Neural cell (in vitro differentiated cells): ENCODE results near the gene INTS11. TPM values are rescaled to one million over a fixed set of nuclear protein-coding genes. Genes with fewer than 3 reads are reported as not detected.

Experiments
- H2AFZ ChIP-seq: fragments of 200-600, 300-800 bp; sonication (generic), shearing (Covaris generic); 2 replicates; pipeline ENCODE4 v1.6.0; 2014; ENCODE audit warnings: low read depth, mild to moderate bottlenecking, antibody characterized with exemption, low read length, moderate library complexity
- H3F3A ChIP-seq: fragments of 200-600 bp; shearing (Covaris generic); 2 replicates; pipeline ENCODE4 v1.6.1; 2016; ENCODE audit warnings: mild to moderate bottlenecking, moderate library complexity, mixed read lengths, antibody characterized with exemption, low read length; ENCODE audit not compliant: insufficient read depth, poor library complexity, severe bottlenecking
- H3K27ac ChIP-seq: fragments of 200-600, 300-800 bp; sonication (generic), shearing (Covaris generic); 2 replicates; pipeline ENCODE4 v1.5.1; 2014; ENCODE audit warnings: mild to moderate bottlenecking, low read length, moderate library complexity
- H3K27me3 ChIP-seq: fragments of 300-800, 200-600 bp; sonication (generic), shearing (Covaris generic); 2 replicates; pipeline ENCODE4 v1.6.0; 2014; ENCODE audit warnings: mild to moderate bottlenecking, low read depth, low read length, moderate library complexity; ENCODE audit not compliant: insufficient read depth
- H3K36me3 ChIP-seq: fragments of 300-800, 200-600 bp; sonication (generic), shearing (Covaris generic); 2 replicates; pipeline ENCODE4 v1.5.1; 2014; ENCODE audit warnings: mild to moderate bottlenecking, antibody characterized with exemption, low read length, moderate library complexity; ENCODE audit not compliant: insufficient read depth
- H3K4me2 ChIP-seq: fragments of 300-800, 200-600 bp; sonication (generic), shearing (Covaris generic); 2 replicates; pipeline ENCODE4 v1.6.0; 2014; ENCODE audit warnings: mild to moderate bottlenecking, low read length
- H3K4me3 ChIP-seq: fragments of 300-800, 200-600 bp; sonication (generic), shearing (Covaris generic); 2 replicates; pipeline ENCODE4 v1.5.1; 2014; ENCODE audit warnings: mild to moderate bottlenecking, low read length, moderate library complexity
- H3K79me2 ChIP-seq: fragments of 200-600 bp; shearing (Covaris generic); replicated peaks from 2 replicates; pipeline ENCODE4 v1.6.0; 2014; ENCODE audit warnings: mild to moderate bottlenecking, low read length, moderate library complexity; ENCODE audit not compliant: insufficient read depth
- H3K9ac ChIP-seq: fragments of 300-800, 200-600 bp; sonication (generic), shearing (Covaris generic); 2 replicates; pipeline ENCODE4 v1.6.1; 2016; ENCODE audit warnings: mild to moderate bottlenecking, low read length, mixed read lengths
- H3K9me2 ChIP-seq: fragments of 200-600 bp; shearing (Covaris generic); 2 replicates; pipeline ENCODE4 v1.6.1; 2016; ENCODE audit warnings: mild to moderate bottlenecking, low read length, mixed read lengths; ENCODE audit not compliant: insufficient read depth
- H3K9me3 ChIP-seq: fragments of 200-600, 300-800 bp; sonication (generic), shearing (Covaris generic); 2 replicates; pipeline ENCODE4 v1.6.1; 2016; ENCODE audit warnings: mild to moderate bottlenecking, mixed run types, low read length, moderate library complexity, mixed read lengths
- H4K20me1 ChIP-seq: fragments of 200-600 bp; shearing (Covaris generic); 2 replicates; pipeline ENCODE4 v1.6.1; 2016; ENCODE audit warnings: mild to moderate bottlenecking, mixed run types; ENCODE audit not compliant: insufficient read depth
- CTCF ChIP-seq: fragments of 450-650 bp; IDR thresholded peaks from 2 replicates; pipeline ENCODE4 v1.5.1; 2014; ENCODE audit warnings: antibody characterized with exemption, mild to moderate bottlenecking, moderate library complexity; ENCODE audit not compliant: poor library complexity, severe bottlenecking
- EP300 ChIP-seq: fragments of 450-650 bp; conservative IDR thresholded peaks from 2 replicates; pipeline ENCODE4 v1.6.1; 2014; ENCODE audit warnings: antibody characterized with exemption, mild to moderate bottlenecking, moderate library complexity; ENCODE audit not compliant: poor library complexity, severe bottlenecking
- EZH2 ChIP-seq: fragments of 200-600, 300-800 bp; shearing (Covaris generic), sonication (generic); IDR thresholded peaks from 2 replicates; pipeline ENCODE4 v1.6.1; 2014; ENCODE audit warnings: antibody characterized with exemption, low read length, borderline replicate concordance, mild to moderate bottlenecking; ENCODE audit not compliant: insufficient read depth, poor library complexity, severe bottlenecking
- MXI1 ChIP-seq: fragments of 450-650 bp; conservative IDR thresholded peaks from 2 replicates; pipeline ENCODE4 v1.6.1; 2014; ENCODE audit warnings: antibody characterized with exemption, mild to moderate bottlenecking; ENCODE audit not compliant: poor library complexity, severe bottlenecking
- RAD21 ChIP-seq: fragments of 450-650 bp; conservative IDR thresholded peaks from 2 replicates; pipeline ENCODE4 v1.6.1; 2014; ENCODE audit warnings: antibody characterized with exemption, mild to moderate bottlenecking, moderate library complexity
- REST ChIP-seq: IDR thresholded peaks from 2 replicates; pipeline ENCODE4 v1.6.1; 2012; ENCODE audit warnings: borderline replicate concordance
- SMC3 ChIP-seq: fragments of 450-650 bp; conservative IDR thresholded peaks from 2 replicates; pipeline ENCODE4 v1.6.1; 2014; ENCODE audit warnings: antibody characterized with exemption, mild to moderate bottlenecking, moderate library complexity; ENCODE audit not compliant: poor library complexity
- TAF1 ChIP-seq: IDR thresholded peaks from 2 replicates; pipeline ENCODE4 v1.6.1; 2012; ENCODE audit warnings: low read depth
- polyA plus RNA-seq: library from polyadenylated mRNA; depleted of rRNA; stranded (reverse); fragments of >200 nt; gene quantifications from 2 replicates; pipeline ENCODE4 v1.2.3, GENCODE V29; 2014

Gene INTS11
- polyA plus RNA-seq, 1 donor from 2014 or later = 131 TPM

- no peak overlapping the region for H3K9ac ChIP-seq
- H3K9me2 ChIP-seq = no peaks in the 10 kb centered on the region
- no peak overlapping the region for H3K4me2 ChIP-seq
- H3K27me3 ChIP-seq = peaks cover 26% of the 10 kb centered on the region
- no peaks in the 10 kb centered on the region for H3K79me2 ChIP-seq
- H2AFZ ChIP-seq = no peak overlapping the region
- no peaks in the 10 kb centered on the region for H4K20me1 ChIP-seq
- TF ChIP-seq REST = no peak
- TF ChIP-seq EP300 = no peak
- TF ChIP-seq MXI1 = no peak
- TF ChIP-seq RAD21 = no peak
- TF ChIP-seq EZH2 = no peak
- TF ChIP-seq CTCF = no peak
- no peak for TF ChIP-seq SMC3
- no peak overlapping the region for H3K4me3 ChIP-seq
- H3K36me3 ChIP-seq = no peaks in the 10 kb centered on the region
- H3K9me3 ChIP-seq = no peaks in the 10 kb centered on the region
- no peak overlapping the region for H3K27ac ChIP-seq
- no peaks in the 10 kb centered on the region for H3F3A ChIP-seq
Measured at GRCh38 chr1:1355416-1355815, 31.0 kb upstream of the INTS11 start.

- H3K27me3 ChIP-seq = peaks cover 26% of the 10 kb centered on the region
- H3K79me2 ChIP-seq = no peaks in the 10 kb centered on the region
- TF ChIP-seq TAF1 (no peak), EZH2 (no peak), MXI1 (peak; percentile 17), REST (no peak)
- no peaks in the 10 kb centered on the region for H3K9me3 ChIP-seq
- no peaks in the 10 kb centered on the region for H4K20me1 ChIP-seq
- H3K4me3 ChIP-seq = peak overlapping the region; percentile 55
- no peak overlapping the region for H3K4me2 ChIP-seq
- no peaks in the 10 kb centered on the region for H3K9me2 ChIP-seq
- no peak overlapping the region for H3K27ac ChIP-seq
- peak overlapping the region; percentile 9 for H3K9ac ChIP-seq
- no peaks in the 10 kb centered on the region for H3K36me3 ChIP-seq
- H3F3A ChIP-seq = no peaks in the 10 kb centered on the region
- H2AFZ ChIP-seq = no peak overlapping the region
Measured at GRCh38 chr1:1354271-1355247, 30.1 kb upstream of the INTS11 start.
